ENCODE measurements around the gene DNAH17. TPM values are rescaled to one million over a fixed set of nuclear protein-coding genes. Genes with fewer than 3 reads are reported as not detected.

Gene DNAH17
- total RNA-seq, 4 donors from 2014 or later, result 0.19 to 0.31 TPM; not detected in 2

DNA sequence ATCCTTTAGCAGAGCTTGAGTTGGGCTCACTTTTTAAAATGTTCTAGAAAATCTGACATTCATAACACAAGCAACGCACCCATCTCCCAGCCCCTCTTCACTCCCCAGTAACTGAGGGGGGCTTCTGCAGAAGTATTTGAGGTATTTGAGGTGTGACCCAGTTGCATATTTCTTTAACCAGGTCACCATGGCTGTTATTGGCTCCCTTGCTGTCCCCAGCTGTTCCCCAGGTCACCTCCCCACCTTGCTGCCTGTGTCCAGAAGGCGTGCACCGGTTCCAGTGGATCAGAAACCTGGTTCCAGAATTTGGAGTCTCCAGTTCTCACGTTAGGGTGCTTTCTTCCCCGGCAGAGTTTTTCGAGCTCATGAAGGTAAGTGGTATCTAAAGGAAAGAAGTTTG lies 184.9 kb downstream of the DNAH17 start:
- no peak for DNase-seq
- intact Hi-C loops (cut with DNase I), result no loop called here
- Histone ChIP-seq H3K27me3 (no peaks in the 10 kb centered on the region), H3K4me3 (no peak overlapping the region), H3K9me3 (no peaks in the 10 kb centered on the region), H3K36me3 (peaks cover 3 to 39% (median 9%) of the 10 kb centered on the region in 3 donors), H3K27ac (no peak overlapping the region), H3K4me1 (peaks cover 12 to 83% (median 50%) of the 10 kb centered on the region in 3 donors)
- no peak for TF ChIP-seq POLR2A (IDR thresholded peaks at IDR 0.05)
- 91 to 95% methylated on average over 5 to 6 of the region's 6 CpGs for WGBS, 2 donors

GRCh38 chr17:78391843-78392242 lies 185.4 kb downstream of the DNAH17 start:
- peaks cover 12 to 83% (median 55%) of the 10 kb centered on the region in 3 donors for H3K4me1 ChIP-seq
- 18 to 24% methylated on average over 4 of the region's 4 CpGs for WGBS, 2 donors
- no peak overlapping the region for H3K4me3 ChIP-seq
- DNase-seq, result no peak
- H3K27ac ChIP-seq, result peak overlapping the region in 1 of 4 donors; percentile 36
- intact Hi-C loops (cut with DNase I), result no loop called here
- H3K27me3 ChIP-seq, result no peaks in the 10 kb centered on the region
- no peak for TF ChIP-seq POLR2A (IDR thresholded peaks at IDR 0.05)
- TF ChIP-seq CTCF (IDR thresholded peaks at IDR 0.05), result no peak
- H3K9me3 ChIP-seq, result no peaks in the 10 kb centered on the region
- peaks cover 3 to 34% (median 9%) of the 10 kb centered on the region in 3 donors for H3K36me3 ChIP-seq

DNA sequence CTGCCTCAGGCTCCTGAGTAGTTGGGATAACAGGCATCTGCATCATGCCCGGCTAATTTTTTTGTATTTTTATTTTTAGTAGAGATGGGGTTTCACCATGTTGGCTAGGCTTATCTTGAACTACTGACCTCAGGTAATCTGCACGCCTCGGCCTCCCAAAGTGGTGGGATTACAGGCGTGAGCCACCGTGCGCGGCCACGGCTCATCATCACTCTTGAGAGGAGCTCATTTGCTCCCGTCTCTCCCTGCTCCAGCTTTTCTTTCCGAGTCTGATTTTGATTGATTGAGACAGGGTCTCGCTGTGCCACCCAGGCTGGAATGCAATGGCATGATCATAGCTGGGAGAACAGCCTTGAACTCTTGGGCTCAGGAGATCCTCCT lies 186.2 kb downstream of the DNAH17 start:
- peaks cover 14 to 90% (median 61%) of the 10 kb centered on the region in 3 donors for H3K4me1 ChIP-seq
- WGBS, 2 donors, result 92 to 95% methylated on average over 10 to 11 of the region's 11 CpGs
- no peak for DNase-seq
- no peak for TF ChIP-seq CTCF (IDR thresholded peaks at IDR 0.05)
- TF ChIP-seq POLR2A (IDR thresholded peaks at IDR 0.05), result no peak
- intact Hi-C loops (cut with DNase I), result no loop called here
- no peaks in the 10 kb centered on the region for H3K27me3 ChIP-seq
- peaks cover under 1 to 26% (median 3%) of the 10 kb centered on the region in 3 donors for H3K36me3 ChIP-seq
- peak overlapping the region in 1 of 4 donors; percentile 36 for H3K27ac ChIP-seq
- no peak overlapping the region for H3K4me3 ChIP-seq
- H3K9me3 ChIP-seq, result no peaks in the 10 kb centered on the region

DNA sequence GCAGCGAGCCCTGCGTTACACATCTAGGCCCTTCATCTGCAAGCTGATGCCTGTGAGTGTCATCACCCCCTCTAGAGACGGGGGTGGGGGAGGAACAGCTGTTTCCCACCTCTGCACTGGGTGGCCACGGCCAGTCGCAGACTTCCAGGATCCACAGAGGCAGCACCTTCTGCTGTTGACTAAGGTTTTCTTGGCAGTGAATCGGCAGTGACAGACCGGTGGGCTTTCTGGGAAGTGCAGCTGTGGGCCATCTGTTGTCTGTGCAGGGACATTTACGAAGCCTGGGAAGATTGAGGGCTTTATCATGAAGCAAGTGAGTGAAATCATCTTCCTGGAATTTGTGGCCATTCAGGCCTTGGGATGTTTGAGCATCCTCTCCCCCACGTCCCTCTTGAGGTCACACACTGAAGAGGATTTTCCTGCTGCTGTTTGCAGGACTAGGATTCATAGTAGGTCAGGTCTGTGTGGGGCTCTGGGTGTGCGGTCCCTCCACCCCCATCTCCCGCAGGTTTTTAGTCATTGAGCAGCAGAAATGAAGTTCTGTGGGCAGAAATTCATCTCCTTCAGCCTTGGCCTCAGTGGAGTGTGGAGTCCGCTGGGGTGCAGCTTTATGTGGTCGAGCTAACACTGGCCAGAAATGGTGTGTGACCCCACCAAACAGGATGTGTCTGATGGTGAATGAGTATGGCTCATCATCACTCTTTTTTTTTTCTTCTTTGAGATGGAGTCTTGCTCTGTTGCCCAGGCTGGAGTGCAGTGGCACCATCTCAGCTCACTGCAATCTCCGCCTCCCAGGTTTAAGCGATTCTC lies 186.8 kb downstream of the DNAH17 start:
- Histone ChIP-seq H3K27ac (peak overlapping the region in 2 of 4 donors; percentile 25 to 51), H3K4me3 (no peak overlapping the region), H3K27me3 (no peaks in the 10 kb centered on the region), H3K9me3 (no peaks in the 10 kb centered on the region), H3K4me1 (peaks cover 19 to 95% (median 67%) of the 10 kb centered on the region in 3 donors), H3K36me3 (peaks cover 0 to 20% (median 3%) of the 10 kb centered on the region in 3 donors)
- DNase-seq, result no peak
- TF ChIP-seq CTCF (IDR thresholded peaks at IDR 0.05) (peak in 2 of 6 experiments; percentile 11 to 12), POLR2A (IDR thresholded peaks at IDR 0.05) (no peak)
- 80 to 83% methylated on average over 3 to 5 of the region's 15 CpGs for WGBS, 2 donors
- intact Hi-C loops (cut with DNase I), result no loop called here

- intact Hi-C loops (cut with DNase I), result no loop called here
- peak overlapping the region; percentile 16 to 96 (median 66) for H3K27ac ChIP-seq
- no peak for DNase-seq
- H3K4me3 ChIP-seq, result no peak overlapping the region
- peaks cover 37 to 95% (median 77%) of the 10 kb centered on the region in 3 donors for H3K4me1 ChIP-seq
- WGBS, 2 donors, result 26 to 31% methylated on average over 10 of the region's 10 CpGs
- H3K36me3 ChIP-seq, result peaks cover 0 to 2% (median 0%) of the 10 kb centered on the region in 3 donors
- TF ChIP-seq POLR2A (IDR thresholded peaks at IDR 0.05) (peak in 1 of 4 donors; percentile 24), CTCF (IDR thresholded peaks at IDR 0.05) (no peak)
- H3K27me3 ChIP-seq, result no peaks in the 10 kb centered on the region
- H3K9me3 ChIP-seq, result no peaks in the 10 kb centered on the region
Measured at GRCh38 chr17:78387977-78388941, 188.9 kb downstream of the DNAH17 start.

Measured in esophagus squamous epithelium (tissue), 5 donors.